GM03348 (cell line): ENCODE measurements around the gene ZC3HAV1.
A peak's percentile ranks its signal among the peaks of the same experiment; 100 is the strongest.
"Not testable (repeated sequence)": the region's sequence is repeated elsewhere in the genome, so short reads cannot be mapped to it uniquely, and the experiment has no call there.

Source experiments
- DNase-seq: peaks from one replicate; pipeline ENCODE4 v3.0.0; 2012; ENCODE audit warnings: low spot score

The ZC3HAV1 gene

DNA sequence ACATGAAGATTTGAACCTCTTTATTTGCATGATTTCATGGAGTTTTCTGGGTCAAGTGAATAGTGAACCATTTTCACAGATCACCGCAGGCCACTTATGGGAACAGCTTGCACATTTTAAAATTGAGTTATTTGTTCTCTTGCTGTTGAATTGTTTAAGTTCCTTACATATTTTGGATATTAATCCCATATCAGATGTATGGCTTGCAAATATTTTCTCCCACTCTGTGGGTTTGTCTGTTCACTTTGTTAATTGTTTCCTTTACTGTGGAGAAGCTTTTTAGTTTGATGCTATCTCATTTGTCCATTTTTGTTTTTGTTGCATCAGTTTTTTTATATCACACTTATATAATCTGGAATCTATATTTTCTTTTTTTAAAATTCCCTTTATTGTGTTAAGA is 59.6 kb downstream of the ZC3HAV1 start:
- DNase-seq: no peak

DNA sequence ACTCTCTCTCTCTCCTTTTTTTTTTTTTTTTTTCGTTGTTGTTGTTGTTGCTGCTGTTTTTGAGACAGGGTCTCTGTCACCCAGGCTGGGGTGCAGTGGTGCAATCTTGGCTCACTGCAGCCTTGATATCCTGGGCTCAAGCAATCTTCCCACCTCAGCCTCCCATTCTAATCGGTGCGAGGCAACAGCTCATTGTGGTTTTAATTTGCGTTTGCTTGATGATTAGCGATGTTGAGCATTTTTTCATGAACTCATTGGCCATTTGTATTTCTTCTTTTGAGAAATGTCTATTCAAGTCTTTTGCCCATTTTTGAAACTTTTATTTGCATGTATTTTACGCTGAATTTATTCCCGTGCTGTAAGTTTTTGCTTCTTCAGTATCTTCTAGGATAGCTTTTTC is 60.4 kb downstream of the ZC3HAV1 start:
- DNase-seq: no peak

DNA sequence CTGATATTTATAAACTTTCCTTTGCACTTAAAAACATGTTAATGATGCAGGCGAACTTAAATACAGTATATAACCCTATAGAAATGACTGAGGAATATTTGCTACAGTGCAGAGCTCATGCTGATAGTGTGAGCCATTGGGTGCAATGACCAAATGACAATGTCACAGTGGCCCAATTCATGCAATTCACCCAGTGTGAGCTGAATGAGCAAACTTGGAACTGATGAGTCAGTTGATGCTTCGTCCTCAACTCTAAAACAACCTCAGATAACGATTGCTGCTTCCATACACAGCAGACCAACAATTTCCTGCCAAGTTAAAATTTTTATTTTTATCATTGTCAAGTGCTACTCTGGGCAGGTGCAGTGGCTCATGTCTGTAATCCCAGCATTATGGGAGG is 61.5 kb downstream of the ZC3HAV1 start:
- DNase-seq: no peak

DNA sequence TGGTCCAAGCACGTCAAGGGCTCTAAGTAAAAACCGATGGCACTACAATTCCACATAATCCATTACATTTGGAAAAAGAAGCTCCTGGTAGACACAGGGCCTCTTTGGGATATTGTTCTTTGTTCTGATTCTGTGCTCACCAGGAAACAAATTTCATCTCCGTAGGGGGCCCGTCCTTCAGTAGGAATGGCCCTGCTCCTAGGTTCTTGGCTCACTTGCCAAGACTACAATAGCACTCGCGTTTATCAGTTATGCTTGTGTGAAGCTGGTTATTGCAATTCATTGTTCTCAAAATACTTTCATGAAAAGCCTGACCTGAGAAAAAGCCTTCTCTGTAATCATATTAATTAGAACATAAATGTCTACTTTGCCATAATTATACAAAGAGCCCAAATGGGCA is 63.4 kb downstream of the ZC3HAV1 start:
- no peak for DNase-seq

DNA sequence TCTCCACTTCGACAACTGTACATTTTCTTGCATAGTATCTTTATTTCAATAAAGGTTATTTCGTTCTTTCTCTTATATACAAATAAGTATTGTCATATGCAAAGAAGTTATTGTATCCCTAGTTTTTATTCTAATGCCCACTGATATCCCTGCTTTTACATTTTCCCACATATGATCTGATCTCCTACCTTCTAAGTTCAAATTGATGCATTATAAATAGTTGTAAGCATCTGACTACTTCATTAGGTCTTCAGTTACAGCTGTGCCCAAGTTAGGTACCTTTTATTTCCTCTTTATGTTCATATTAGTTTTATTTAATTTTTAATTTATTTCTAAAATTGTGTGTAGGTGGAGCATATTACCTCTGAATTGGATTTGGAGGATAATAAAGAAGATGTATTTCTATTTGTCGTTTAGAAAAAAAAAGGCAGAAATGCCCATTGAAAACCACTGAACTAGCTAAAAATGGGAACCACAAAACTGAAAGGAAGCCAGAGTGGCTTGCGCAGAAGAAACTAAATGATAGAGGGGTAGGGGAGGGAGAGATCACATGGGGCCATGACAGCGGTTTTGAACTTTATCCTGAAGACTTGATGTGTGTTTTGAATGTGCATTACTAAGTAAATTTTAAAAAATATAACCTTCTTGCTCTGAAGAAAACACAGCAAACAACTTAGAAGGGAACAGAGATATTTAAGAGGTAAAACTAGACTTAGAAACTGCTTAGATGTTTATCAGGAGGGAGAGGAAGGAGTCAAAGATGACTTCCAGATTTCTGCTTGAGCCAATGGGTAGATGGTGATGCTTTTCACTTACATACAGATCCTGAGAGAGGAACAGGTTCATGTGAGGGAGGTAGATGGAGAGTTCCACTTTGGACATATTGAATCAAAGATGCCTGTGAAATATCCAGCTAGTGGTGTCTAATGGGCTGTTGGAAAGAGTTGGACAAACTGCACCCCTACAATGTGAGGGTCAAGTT is 64.4 kb downstream of the ZC3HAV1 start:
- DNase-seq: no peak

DNA sequence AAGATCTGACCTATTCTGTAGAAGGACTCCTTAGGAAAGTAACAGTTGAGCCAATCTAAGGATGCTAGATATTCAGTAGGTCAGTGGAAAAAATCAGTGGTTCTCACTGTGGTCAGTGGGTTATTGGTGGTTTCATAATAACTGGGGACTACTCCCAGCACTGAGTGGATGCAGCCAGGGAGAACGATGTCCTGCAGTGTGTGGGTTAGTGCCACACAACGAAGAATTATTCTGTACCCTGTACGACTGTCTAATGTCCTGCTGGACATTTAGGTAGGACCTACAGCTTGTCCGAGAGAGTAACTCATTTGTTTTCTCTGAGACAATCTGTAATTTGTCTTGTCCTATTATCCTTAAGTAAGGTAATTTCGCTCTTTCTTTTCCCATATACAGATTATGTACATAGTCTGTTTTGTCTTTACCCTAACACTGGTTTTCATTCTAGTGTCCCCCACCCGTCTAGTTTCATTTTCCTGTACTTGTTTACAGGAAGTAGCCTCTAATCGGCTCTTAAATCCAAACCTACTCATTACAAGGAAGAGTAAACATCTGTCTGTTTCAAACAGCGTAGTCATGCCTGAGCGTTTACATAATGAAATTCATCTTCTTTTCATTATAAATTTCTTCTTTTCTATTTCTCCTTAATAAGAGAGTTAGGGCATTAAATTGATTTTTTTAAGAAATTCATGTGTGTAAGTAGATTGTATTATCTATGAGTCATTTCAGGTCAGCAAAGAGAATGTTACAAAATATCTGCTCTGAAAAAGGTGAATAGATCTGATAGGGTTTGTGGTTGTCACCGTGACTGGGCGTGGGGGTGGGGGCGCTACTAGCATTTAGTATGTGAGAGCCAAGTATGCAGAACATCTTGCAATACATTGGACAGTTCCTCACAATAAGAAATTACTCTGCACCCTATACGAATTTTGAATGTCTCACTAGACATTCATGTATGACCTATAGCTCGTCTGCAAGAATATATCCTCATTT is 65.4 kb downstream of the ZC3HAV1 start:
- no peak for DNase-seq

DNA sequence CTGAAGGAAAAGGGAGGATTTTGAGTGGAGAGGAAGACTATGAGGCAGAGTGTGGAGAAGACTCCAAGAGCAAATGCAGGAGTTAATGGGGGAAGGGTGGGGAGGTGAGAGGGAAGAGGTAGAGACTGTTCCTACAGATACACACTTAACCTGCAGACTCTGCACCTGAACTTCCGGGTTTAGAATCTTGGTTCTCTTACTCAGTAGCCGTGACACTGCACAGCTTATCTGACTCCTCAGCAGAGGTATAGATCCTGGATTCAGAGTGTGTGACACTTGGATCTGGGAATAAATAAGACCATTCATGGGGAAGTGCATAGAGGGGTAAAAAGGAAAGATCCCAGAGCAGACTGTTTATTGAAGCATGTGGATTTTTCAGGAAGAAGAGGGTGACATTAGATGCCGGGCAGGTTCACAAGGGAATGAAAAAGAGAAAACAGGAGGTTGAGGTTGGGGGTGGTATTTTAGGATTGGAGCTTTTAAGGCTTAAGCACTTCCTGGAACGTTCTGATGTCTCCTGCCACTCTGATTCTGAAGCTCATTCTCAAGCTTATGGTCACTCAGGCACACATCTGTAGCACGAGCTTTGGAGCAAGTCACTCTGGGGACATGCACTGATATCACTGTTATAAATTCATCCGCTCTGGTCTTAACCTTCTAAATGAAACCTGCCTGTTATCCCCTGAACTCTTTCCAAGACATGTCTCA is 68.0 kb downstream of the ZC3HAV1 start:
- DNase-seq: no peak

DNA sequence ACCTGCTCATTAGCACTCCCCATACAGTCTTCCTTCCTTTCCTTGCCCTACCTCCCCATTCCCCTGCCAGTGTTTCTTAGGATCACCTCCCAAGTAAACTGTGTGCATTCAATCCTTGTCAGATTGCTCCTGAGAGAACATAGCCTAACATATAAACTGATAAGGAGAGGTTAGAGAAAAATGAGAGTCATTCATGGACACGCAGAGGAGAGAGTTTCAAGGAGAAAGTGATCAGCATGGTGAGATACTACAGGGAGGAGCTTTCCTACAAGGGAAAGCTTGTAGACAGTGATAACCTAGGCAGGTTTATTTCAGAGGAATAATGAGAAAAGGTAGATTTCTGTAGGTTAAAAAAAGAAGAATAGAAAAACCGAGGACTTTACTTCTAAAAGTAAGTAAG is 70.8 kb downstream of the ZC3HAV1 start:
- no peak for DNase-seq

DNA sequence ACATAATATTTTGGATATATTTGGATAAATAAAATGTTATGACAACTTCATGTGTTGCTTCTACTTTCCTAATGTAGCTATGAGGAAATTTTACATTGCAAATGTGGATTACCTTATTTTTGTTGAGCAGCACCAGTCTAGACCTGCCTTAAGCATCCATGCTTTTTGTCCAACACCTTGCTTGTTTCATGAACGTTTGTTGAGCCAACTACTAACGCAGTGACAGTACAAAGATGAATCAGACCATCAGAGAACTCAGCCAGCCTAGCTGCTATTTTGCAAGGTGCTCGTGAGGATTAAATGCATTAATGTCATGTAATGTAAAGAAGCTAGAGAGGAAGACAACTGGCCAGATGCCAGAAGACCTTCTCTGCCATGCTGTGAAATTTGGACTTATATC is 72.6 kb downstream of the ZC3HAV1 start:
- no peak for DNase-seq

DNA sequence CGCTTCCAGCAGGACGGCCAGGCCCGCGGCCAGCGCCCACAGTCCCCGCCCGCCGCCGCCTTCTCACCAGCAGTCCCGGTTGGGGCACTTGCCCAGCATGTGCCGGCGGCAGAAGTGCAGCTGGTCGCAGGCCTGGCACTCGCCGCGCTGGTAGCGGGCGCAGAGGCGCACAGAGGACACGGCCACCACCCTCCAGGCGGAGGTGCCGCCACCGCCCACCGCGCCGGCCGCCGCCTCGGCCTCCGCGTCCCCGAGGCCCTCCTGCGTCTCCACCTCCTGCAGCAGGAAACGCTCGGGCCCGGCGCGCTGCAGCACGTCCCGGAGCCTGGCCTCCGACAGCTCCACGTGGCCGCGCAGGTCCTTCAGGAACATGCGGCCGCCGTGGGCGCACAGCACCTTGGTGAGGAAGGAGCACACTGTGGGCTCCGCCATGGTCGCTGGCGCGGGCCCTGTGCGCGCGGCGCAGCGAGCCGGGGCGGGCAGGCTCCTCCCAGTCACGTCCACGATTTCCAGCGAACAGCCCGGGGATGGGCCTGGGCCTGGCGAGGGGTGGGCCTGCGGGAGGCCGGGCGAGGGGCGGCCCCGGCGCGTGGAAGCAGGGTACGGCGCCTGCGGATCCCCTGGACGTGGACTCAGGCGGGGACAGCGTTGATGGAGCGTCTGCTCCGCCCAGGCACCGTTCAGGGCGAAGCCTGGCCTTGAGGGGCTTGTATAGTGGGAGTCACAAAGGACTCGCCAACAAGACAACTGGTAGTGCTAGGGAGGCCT is 73.8 kb downstream of the ZC3HAV1 start, which contains the start of gene ZC3HAV1L:
ZC3HAV1L (minus strand) TSS at position 457 of the 768 bp plus-strand sequence; CDS start at position 432, 25 bp downstream.
- DNase-seq: peak; percentile 95

DNA sequence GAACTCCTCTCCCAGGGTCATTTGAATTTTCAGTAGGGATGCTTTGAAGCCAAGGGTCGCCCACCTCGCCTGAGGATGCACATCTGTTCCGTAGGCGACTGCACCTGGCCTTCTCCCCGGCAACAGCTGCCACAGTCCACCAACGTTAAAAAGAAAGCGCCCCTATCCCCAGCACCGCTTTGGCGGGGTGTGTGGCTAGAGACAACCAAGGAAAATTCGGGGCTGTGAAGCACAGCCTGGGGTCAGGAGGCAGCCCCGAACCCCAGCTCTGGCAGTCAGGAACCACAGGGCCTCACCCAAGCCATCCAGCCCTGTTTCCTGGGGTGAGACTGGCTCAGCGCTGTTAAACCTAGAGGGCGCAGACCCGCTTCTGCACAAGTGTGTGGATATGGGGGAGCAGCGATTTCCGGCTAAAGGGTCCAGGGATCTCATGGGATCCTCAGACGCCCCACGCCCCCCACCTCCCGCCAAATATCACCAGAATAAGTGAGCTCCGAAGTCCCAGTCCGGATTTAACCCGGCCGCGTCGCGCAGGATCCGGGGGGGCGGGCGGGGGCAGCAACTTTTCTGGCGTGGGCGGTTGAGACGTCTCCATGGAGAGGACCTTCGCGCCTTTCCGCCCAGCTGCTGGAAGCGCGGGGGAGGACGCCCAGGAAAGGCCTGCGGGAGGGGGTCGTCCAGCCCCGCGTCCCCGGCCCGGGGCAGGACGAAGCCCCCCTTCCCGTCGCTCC is 74.5 kb downstream of the ZC3HAV1 start:
- no peak for DNase-seq

DNA sequence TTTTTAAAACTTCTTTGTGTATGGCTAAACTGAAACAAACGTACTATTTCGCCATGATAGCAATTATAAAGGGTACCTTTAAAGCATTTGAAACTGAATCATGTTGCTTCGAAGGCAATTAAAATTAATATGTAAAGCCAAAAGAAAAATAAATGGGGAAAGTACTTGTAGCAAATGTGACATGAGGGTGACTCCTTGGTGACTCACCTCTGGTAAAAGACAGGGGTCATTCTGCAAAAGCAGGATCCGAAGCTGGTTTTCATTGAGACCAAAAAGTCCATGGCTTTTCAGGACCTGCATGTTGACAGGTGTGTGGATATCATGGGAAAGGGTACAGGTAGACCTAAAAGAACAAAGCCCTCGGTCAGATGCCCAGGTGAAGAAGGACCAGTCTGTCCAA is 75.2 kb downstream of the ZC3HAV1 start:
- no peak for DNase-seq

DNA sequence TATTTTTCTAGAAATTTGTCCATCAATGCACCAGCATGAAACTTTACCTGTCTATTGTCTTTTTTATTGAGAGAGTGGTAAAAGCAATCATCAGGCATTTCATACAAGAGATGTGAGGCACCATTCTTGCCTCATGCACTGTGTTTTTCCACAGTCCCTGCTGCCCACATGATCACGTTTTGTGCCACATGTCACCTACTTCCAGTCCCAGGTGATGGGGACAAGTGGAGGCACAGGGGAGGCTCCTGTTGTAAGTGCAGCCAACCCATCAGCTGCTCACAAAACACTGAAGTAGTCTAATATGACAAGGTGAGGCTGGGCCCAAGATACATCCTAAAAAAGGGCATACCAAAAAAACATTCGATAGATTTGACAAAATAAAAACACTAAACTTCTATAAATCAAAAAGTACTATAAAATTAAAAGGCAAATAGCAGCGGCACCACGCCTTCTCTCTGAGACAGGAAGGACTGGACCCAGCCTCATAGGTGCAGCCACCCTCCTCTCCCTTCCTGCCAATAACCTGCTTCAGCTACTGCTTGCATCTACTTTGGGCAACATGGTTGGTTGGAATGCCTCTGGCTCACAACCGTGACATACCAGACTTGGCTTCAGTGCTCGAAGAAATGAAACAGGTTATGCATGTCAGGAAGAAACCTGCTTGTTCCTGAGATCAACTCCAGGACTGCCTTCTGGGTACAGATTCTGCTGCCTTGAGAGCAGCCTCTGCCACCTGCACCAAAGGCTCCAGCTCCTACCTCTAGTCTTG is 76.0 kb downstream of the ZC3HAV1 start:
- DNase-seq: no peak

DNA sequence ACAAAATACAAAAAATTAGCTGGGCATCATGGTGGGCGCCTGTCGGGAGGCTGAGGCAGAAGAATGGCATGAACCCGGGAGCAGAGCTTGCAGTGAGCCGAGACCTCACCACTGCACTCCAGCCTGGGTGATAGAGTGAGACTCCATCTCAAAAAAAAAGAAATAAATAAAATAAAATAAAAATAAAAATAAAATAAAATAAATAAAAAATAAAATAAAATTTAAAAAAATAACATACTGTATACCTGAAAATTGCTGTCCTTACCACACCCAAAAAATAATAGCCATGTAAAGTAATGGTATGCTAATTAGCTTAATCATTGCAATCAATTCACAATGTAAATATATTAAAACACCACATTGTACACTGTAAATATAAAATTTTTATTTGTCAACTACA is 77.0 kb downstream of the ZC3HAV1 start:
- no peak for DNase-seq

DNA sequence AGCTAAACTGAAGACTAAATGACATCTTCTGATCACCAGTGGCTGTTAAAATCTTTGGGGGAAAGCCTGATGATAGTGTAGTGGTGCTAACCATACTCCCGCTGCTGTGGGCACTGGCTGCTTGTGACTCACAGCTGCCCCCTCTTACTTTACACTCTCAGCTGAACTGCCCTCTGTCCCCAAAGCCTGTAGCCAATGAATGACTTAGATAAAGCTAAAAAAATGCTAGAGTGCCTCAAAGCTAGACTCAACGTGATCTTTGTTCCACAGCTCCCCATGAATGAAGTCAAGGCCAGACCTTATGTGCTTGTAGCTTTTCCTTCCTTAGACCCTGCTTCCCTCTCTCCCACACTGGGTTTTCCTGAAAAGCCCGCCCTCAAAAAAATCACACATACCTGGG is 80.2 kb downstream of the ZC3HAV1 start:
- DNase-seq: no peak

DNA sequence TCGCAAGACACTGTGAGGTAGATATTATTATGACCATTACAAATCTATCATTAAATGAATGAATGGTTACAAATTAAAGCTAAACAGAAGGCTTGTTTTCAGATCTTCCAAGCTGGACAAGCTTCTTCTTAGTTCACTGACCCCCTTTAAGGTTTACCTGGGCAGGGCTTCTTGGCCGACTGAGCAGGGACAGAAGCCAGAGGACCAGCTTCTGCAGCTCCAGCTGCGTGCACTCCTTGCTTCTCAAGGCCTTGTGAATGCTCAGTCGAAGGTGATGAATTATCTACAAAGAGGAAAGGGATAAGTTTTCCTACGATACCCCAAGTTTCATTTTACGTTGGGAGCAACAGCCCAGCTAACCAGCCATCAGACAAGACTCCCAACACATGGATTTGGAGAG is 83.0 kb downstream of the ZC3HAV1 start:
- DNase-seq: no peak

DNA sequence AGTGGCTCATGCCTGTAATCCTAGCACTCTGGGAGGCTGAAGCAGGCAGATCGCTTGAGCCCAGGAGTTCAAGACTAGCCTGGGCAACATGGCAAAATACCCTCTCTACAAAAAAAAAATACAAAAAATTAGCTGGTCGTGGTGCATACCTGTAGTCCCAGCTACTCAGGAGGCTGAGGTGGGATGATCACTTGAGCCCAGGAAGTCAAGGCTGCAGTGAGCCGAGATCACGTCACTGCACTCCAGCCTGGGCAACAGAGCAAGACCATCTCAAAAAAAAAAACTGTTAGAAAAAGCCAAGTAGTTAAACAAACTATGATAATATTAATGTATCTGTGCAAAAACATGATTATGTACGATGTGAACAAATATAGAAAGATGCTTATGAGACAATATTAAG is 83.7 kb downstream of the ZC3HAV1 start:
- not testable (repeated sequence) for DNase-seq

DNA sequence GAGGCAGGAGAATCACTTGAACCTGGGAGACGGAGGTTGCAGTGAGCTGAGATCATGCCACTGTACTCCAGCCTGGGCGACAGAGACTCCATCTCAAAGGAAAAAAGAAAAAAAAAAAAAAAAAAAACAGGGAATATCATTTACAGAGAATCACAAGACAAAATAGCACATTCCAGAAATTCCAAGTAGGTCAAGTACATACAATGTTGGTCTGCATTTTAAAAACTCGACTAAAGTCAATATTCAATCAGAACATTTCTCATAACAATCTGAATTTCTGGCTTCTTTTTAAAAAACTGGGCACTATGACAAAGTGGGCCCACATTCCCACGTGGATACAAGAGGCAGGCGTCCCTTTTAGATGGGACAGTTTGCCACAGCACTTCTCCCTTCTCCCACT is 86.4 kb downstream of the ZC3HAV1 start:
- DNase-seq: peak; percentile 40

DNA sequence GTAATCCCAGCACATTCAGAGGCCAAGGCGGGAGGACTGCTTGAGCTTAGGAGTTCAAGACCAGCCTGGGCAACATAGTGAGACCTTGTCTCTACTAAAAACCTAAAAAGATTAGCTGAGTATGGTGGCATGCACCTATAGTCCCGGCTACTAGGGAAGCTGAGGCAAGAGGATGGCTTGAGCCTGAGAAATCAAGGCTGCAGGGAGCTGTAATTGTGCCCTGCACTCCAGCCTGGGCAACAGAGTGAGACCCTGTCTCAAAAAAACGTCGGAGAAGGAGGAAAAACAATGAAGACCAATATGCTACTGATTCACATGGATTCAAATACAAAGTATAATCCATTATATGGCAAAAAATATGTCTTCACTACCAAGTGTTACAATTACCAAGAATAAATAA is 87.2 kb downstream of the ZC3HAV1 start:
- DNase-seq: no peak

DNA sequence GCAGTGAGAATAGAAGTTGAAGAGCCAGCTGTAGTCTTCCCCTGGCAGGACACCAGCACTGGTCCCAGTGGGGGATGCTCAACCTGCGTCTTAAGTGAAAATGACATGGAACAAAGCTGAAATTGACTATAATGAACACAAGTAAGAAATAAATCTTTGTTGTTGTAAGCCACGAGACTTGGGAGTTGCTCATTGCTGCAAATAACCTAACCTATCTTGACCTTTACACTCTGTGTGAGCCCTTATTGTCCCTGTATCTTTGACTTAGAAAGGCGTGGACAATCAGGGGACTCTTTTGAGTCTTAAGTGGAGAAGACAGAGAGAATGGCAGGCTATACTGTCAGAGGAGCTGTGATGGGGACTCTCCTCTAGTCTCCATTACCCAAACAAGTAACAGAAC is 90.6 kb downstream of the ZC3HAV1 start:
- DNase-seq: no peak
